PC-9 (cell line): ENCODE data around the gene KLHL25. TPM values are rescaled to one million over a fixed set of nuclear protein-coding genes. Genes with fewer than 3 reads are reported as not detected.

Experiments used
- BruUV-seq: library from RNA; stranded (reverse); fragments of 400-500 nt; replicated peaks from 2 replicates; lab custom pipeline; 2021; lab: Mats Ljungman, UMichigan
- CTCF ChIA-PET: fragments of 300-600 bp; sonication (Branson Sonifier 250); formaldehyde crosslinking; loops from one replicate; lab custom pipeline; 2022; ENCODE audit warnings: antibody characterized with exemption; lab: Charles Lee
- POLR2A ChIA-PET: fragments of 300-600 bp; sonication (Branson Sonifier 250); formaldehyde crosslinking; loops from one replicate; lab custom pipeline; 2022; ENCODE audit warnings: antibody characterized with exemption; ENCODE audit not compliant: unreplicated experiment; lab: Charles Lee
- DNase-seq, 2 experiments: peaks; one replicate each; pipeline versions ENCODE4 v3.0.0 to v3.0.0-alpha.2; 2015 to 2022; ENCODE audit warnings: mixed read lengths in 1 of 2
- H2AFZ ChIP-seq: fragments of 200-600 bp; sonication (generic); 2 replicates; pipeline ENCODE4 v1.8.1; 2017; ENCODE audit warnings: antibody characterized with exemption
- H3F3A ChIP-seq: fragments of 200-600 bp; sonication (generic); 2 replicates; pipeline ENCODE4 v1.8.1; 2017; ENCODE audit warnings: antibody characterized with exemption, mild to moderate bottlenecking, low read depth; ENCODE audit not compliant: insufficient read depth
- H3K27ac ChIP-seq: fragments of 200-600 bp; sonication (generic); 2 replicates; pipeline ENCODE4 v1.6.1; 2016; ENCODE audit warnings: mixed run types
- H3K27me3 ChIP-seq: fragments of 200-600 bp; sonication (generic); 2 replicates; pipeline ENCODE4 v1.6.1; 2016; ENCODE audit warnings: low read depth, mixed run types; ENCODE audit not compliant: insufficient read depth
- H3K36me3 ChIP-seq: fragments of 200-600 bp; sonication (generic); 2 replicates; pipeline ENCODE4 v1.6.1; 2016; ENCODE audit warnings: low read depth, mixed run types
- H3K4me1 ChIP-seq: fragments of 200-600 bp; sonication (generic); replicated peaks from 2 replicates; pipeline ENCODE4 v1.6.1; 2016; ENCODE audit warnings: mixed run types; ENCODE audit not compliant: insufficient read depth
- H3K4me2 ChIP-seq: fragments of 200-600 bp; sonication (generic); 2 replicates; pipeline ENCODE4 v1.6.1; 2017; ENCODE audit warnings: mixed run types
- H3K4me3 ChIP-seq: fragments of 200-600 bp; sonication (generic); 2 replicates; pipeline ENCODE4 v1.6.1; 2016; ENCODE audit warnings: mixed run types
- H3K79me2 ChIP-seq: fragments of 200-600 bp; sonication (generic); 2 replicates; pipeline ENCODE4 v1.6.1; 2017; ENCODE audit warnings: low read depth, mixed run types
- H3K9me2 ChIP-seq: fragments of 200-600 bp; sonication (generic); 2 replicates; pipeline ENCODE4 v1.8.1; 2017; ENCODE audit warnings: mild to moderate bottlenecking; ENCODE audit not compliant: insufficient read depth
- H3K9me3 ChIP-seq: fragments of 200-600 bp; sonication (generic); 2 replicates; pipeline ENCODE4 v1.8.1; 2016; ENCODE audit warnings: low read depth; ENCODE audit not compliant: insufficient read depth
- H4K20me1 ChIP-seq: fragments of 200-600 bp; sonication (generic); 2 replicates; pipeline ENCODE4 v1.8.1; 2017; ENCODE audit not compliant: insufficient read depth
- EZH2 ChIP-seq: fragments of 200-600 bp; sonication (generic); IDR thresholded peaks from 2 replicates; pipeline ENCODE4 v1.8.0; 2017; ENCODE audit warnings: antibody characterized with exemption, low read depth
- intact Hi-C: fragments of 100-400 bp; cut with micrococcal nuclease; formaldehyde crosslinking; loops from one replicate; pipeline ENCODE4 v1.10.0; 2022; ENCODE audit not compliant: unreplicated experiment
- total RNA-seq: library from RNA; stranded (reverse); gene quantifications from 2 replicates; pipeline ENCODE4 v1.2.3, GENCODE V29; 2021
- TF ChIP-seq, protein P1 (sequence below): fragments of 200-600 bp; sonication (generic); conservative IDR thresholded peaks from 2 replicates; pipeline ENCODE4 v1.6.1; 2017; ENCODE audit warnings: mixed run types, antibody characterized with exemption, mild to moderate bottlenecking, moderate library complexity

KLHL25 gene
- total RNA-seq, 1 experiment from 2014 or later = 5.3 TPM

DNA sequence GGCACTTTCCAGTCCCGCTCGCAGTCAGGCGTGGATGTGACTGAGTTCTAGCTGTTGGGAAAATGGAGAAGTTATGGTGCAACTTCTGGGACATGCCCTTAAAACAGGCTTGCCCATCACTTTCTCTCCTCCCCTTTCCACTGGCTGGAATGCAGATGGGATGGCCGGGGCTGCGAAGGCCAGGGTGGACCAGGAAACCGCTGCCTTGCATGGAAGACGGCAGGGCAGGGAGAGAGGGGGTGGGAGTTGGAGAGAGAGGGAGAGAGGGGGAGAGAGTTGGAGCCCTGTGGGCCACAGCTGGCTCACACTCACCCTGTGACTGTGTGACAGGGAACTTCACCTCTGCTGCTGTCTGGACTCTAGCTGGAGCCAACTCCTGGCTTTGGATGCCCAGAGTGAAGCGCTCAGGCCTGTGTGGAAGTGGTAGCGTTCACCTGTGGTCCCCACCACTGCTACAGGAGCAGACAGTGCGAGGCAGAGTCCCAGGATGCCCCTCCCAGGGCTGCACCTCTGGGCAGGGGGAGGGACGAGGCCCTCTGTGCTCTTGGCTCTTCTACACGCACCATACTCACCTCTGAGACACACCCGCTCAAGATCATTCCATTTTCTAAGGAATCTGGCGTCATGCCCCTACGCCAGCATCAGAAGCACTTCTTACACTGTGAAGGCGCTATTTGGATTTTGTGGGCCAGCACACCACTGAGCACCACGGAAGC, 36.6 kb downstream of the KLHL25 start:
- no peaks in the 10 kb centered on the region for H3F3A ChIP-seq
- DNase-seq = no peak
- H3K27me3 ChIP-seq = no peaks in the 10 kb centered on the region
- CTCF ChIA-PET = no interaction called here
- H3K9me2 ChIP-seq = no peaks in the 10 kb centered on the region
- no peaks in the 10 kb centered on the region for H3K79me2 ChIP-seq
- no TSS peak for BruUV-seq
- H4K20me1 ChIP-seq = no peaks in the 10 kb centered on the region
- no peaks in the 10 kb centered on the region for H3K36me3 ChIP-seq
- no peak overlapping the region for H3K4me3 ChIP-seq
- H2AFZ ChIP-seq = no peak overlapping the region
- TF ChIP-seq, protein P1, sequence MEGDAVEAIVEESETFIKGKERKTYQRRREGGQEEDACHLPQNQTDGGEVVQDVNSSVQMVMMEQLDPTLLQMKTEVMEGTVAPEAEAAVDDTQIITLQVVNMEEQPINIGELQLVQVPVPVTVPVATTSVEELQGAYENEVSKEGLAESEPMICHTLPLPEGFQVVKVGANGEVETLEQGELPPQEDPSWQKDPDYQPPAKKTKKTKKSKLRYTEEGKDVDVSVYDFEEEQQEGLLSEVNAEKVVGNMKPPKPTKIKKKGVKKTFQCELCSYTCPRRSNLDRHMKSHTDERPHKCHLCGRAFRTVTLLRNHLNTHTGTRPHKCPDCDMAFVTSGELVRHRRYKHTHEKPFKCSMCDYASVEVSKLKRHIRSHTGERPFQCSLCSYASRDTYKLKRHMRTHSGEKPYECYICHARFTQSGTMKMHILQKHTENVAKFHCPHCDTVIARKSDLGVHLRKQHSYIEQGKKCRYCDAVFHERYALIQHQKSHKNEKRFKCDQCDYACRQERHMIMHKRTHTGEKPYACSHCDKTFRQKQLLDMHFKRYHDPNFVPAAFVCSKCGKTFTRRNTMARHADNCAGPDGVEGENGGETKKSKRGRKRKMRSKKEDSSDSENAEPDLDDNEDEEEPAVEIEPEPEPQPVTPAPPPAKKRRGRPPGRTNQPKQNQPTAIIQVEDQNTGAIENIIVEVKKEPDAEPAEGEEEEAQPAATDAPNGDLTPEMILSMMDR = no peak
- no peak for TF ChIP-seq EZH2
- H3K27ac ChIP-seq = no peak overlapping the region
- no peaks in the 10 kb centered on the region for H3K9me3 ChIP-seq
- POLR2A ChIA-PET = no interaction called here
- no peak overlapping the region for H3K4me2 ChIP-seq
- intact Hi-C loops = no loop called here
- no peaks in the 10 kb centered on the region for H3K4me1 ChIP-seq

- no peaks in the 10 kb centered on the region for H4K20me1 ChIP-seq
Observed at GRCh38 chr15:85757073-85757938, 37.4 kb downstream of the KLHL25 start.

GRCh38 chr15:85756411-85757072, 38.2 kb downstream of the KLHL25 start:
- no peak for DNase-seq
- ChIA-PET POLR2A (no interaction called here), CTCF (no interaction called here)
- H3F3A ChIP-seq = no peaks in the 10 kb centered on the region
- BruUV-seq = no TSS peak
- H3K27ac ChIP-seq = no peak overlapping the region
- H3K9me3 ChIP-seq = no peaks in the 10 kb centered on the region
- TF ChIP-seq, protein P1 = no peak
- TF ChIP-seq EZH2 = no peak
- no peak overlapping the region for H2AFZ ChIP-seq
- no peaks in the 10 kb centered on the region for H3K27me3 ChIP-seq
- H3K36me3 ChIP-seq = no peaks in the 10 kb centered on the region
- no peak overlapping the region for H3K4me2 ChIP-seq
- intact Hi-C loops = no loop called here
- H3K4me1 ChIP-seq = no peaks in the 10 kb centered on the region
- no peak overlapping the region for H3K4me3 ChIP-seq
- no peaks in the 10 kb centered on the region for H4K20me1 ChIP-seq
- no peaks in the 10 kb centered on the region for H3K9me2 ChIP-seq
- H3K79me2 ChIP-seq = no peaks in the 10 kb centered on the region

More at GRCh38 chr15:85757073-85757938, 37.4 kb downstream of the KLHL25 start:
- POLR2A ChIA-PET = no interaction called here
- Histone ChIP-seq H3K4me3 (no peak overlapping the region), H3K4me2 (no peak overlapping the region), H3K27me3 (no peaks in the 10 kb centered on the region), H3K9me3 (no peaks in the 10 kb centered on the region), H3K36me3 (no peaks in the 10 kb centered on the region), H3K4me1 (no peaks in the 10 kb centered on the region), H3K9me2 (no peaks in the 10 kb centered on the region), H3F3A (no peaks in the 10 kb centered on the region), H3K79me2 (no peaks in the 10 kb centered on the region), H2AFZ (no peak overlapping the region), H3K27ac (no peak overlapping the region)
- intact Hi-C loops = no loop called here
- no peak for DNase-seq
- TF ChIP-seq, protein P1 = no peak
- TF ChIP-seq EZH2 = no peak
- CTCF ChIA-PET = no interaction called here
- BruUV-seq = no TSS peak
